Measurements from ENCODE around the gene CNTNAP3B. TPM values are rescaled to one million over a fixed set of nuclear protein-coding genes. Genes with fewer than 3 reads are reported as not detected.
"Not testable (repeated sequence)": the region's sequence is repeated elsewhere in the genome, so short reads cannot be mapped to it uniquely, and the experiment has no call there.

Gene CNTNAP3B
- 0.77 TPM for polyA plus RNA-seq (2013, experiment 1 of 2)
- polyA plus RNA-seq (2013, experiment 2 of 2) = 0.92 TPM

GRCh38 chr9:42129073-42129729 lies at the start of gene CNTNAP3B:
Gene CNTNAP3B (minus strand): TSS chr9:42129426. CDS start chr9:42129094, 332 bp downstream.
- H3K4me2 ChIP-seq (ENCODE audit: low read length, poor library complexity, severe bottlenecking); H2AFZ ChIP-seq (ENCODE audit: low read depth, low read length); H4K91ac ChIP-seq (ENCODE audit: low read length); H3K9ac ChIP-seq (ENCODE audit: low read length); H2AK5ac ChIP-seq (ENCODE audit: low read length, severe bottlenecking); H4K8ac ChIP-seq (ENCODE audit: low read length); DNase-seq; H3K79me1 ChIP-seq (replicated peaks; ENCODE audit: low read length, poor library complexity, severe bottlenecking); H3K18ac ChIP-seq (ENCODE audit: low read depth in 1 of 2, low read length in 2 of 2); H3K27ac ChIP-seq (ENCODE audit: low read length, poor library complexity, severe bottlenecking); H2BK5ac ChIP-seq (ENCODE audit: low read depth, low read length, poor library complexity, severe bottlenecking); H3K4ac ChIP-seq (ENCODE audit: low read depth in 1 of 2, low read length in 2 of 2); H3K9me3 ChIP-seq (ENCODE audit: control insufficient read depth, low read length); H2BK120ac ChIP-seq (ENCODE audit: low read depth, low read length); H2BK15ac ChIP-seq (ENCODE audit: low read depth, poor library complexity, severe bottlenecking); H3K14ac ChIP-seq (ENCODE audit: low read length in 2 of 2); H2BK12ac ChIP-seq (ENCODE audit: low read length in 2 of 2); H3K23ac ChIP-seq (ENCODE audit: low read length in 2 of 2); H3K27me3 ChIP-seq (ENCODE audit: control insufficient read depth in 1 of 2, insufficient read depth in 1 of 2, low read length in 2 of 2); H3K4me1 ChIP-seq (ENCODE audit: control insufficient read depth, insufficient read depth, low read depth, low read length); H3K36me3 ChIP-seq (ENCODE audit: control insufficient read depth in 1 of 2, insufficient read depth in 2 of 2, low read depth in 1 of 2, low read length in 2 of 2): not testable (repeated sequence)
- peak within 1 kb of the TSS in 1 of 2 experiments; percentile 48 for H3K4me3 ChIP-seq (ENCODE audit: insufficient read depth in 1 of 2, low read depth in 1 of 2, low read length in 2 of 2)
- WGBS = no CpG with 5 or more reads among the region's 72 CpGs

GRCh38 chr9:42160299-42160698 lies 31.1 kb upstream of the CNTNAP3B start:
- not testable (repeated sequence) for H3K18ac ChIP-seq (ENCODE audit: low read depth in 1 of 2, low read length in 2 of 2); H2BK12ac ChIP-seq (ENCODE audit: low read length in 2 of 2); H3K14ac ChIP-seq (ENCODE audit: low read length in 2 of 2); DNase-seq; H2AFZ ChIP-seq (ENCODE audit: low read depth, low read length); H3K4me1 ChIP-seq (ENCODE audit: control insufficient read depth, insufficient read depth, low read depth, low read length); H3K27ac ChIP-seq (ENCODE audit: low read length, poor library complexity, severe bottlenecking); H2AK5ac ChIP-seq (ENCODE audit: low read length, severe bottlenecking); H3K4me2 ChIP-seq (ENCODE audit: low read length, poor library complexity, severe bottlenecking); H3K9ac ChIP-seq (ENCODE audit: low read length); H3K9me3 ChIP-seq (ENCODE audit: control insufficient read depth, low read length); H3K79me1 ChIP-seq (replicated peaks; ENCODE audit: low read length, poor library complexity, severe bottlenecking); H2BK5ac ChIP-seq (ENCODE audit: low read depth, low read length, poor library complexity, severe bottlenecking); H3K27me3 ChIP-seq (ENCODE audit: control insufficient read depth in 1 of 2, insufficient read depth in 1 of 2, low read length in 2 of 2); H4K8ac ChIP-seq (ENCODE audit: low read length); H3K36me3 ChIP-seq (ENCODE audit: control insufficient read depth in 1 of 2, insufficient read depth in 2 of 2, low read depth in 1 of 2, low read length in 2 of 2); H4K91ac ChIP-seq (ENCODE audit: low read length); H3K4ac ChIP-seq (ENCODE audit: low read depth in 1 of 2, low read length in 2 of 2); H3K23ac ChIP-seq (ENCODE audit: low read length in 2 of 2); H2BK120ac ChIP-seq (ENCODE audit: low read depth, low read length); H3K4me3 ChIP-seq (ENCODE audit: insufficient read depth in 1 of 2, low read depth in 1 of 2, low read length in 2 of 2); H2BK15ac ChIP-seq (ENCODE audit: low read depth, poor library complexity, severe bottlenecking)
- no CpG with 5 or more reads among the region's 1 CpG for WGBS

- not testable (repeated sequence) for H3K79me1 ChIP-seq (replicated peaks; ENCODE audit: low read length, poor library complexity, severe bottlenecking); H3K9me3 ChIP-seq (ENCODE audit: control insufficient read depth, low read length); H2AFZ ChIP-seq (ENCODE audit: low read depth, low read length); H2BK120ac ChIP-seq (ENCODE audit: low read depth, low read length); H2BK12ac ChIP-seq (ENCODE audit: low read length in 2 of 2); H2AK5ac ChIP-seq (ENCODE audit: low read length, severe bottlenecking); H3K9ac ChIP-seq (ENCODE audit: low read length); H3K14ac ChIP-seq (ENCODE audit: low read length in 2 of 2); H3K4me1 ChIP-seq (ENCODE audit: control insufficient read depth, insufficient read depth, low read depth, low read length); H2BK15ac ChIP-seq (ENCODE audit: low read depth, poor library complexity, severe bottlenecking); H2BK5ac ChIP-seq (ENCODE audit: low read depth, low read length, poor library complexity, severe bottlenecking); H3K27me3 ChIP-seq (ENCODE audit: control insufficient read depth in 1 of 2, insufficient read depth in 1 of 2, low read length in 2 of 2); H3K4ac ChIP-seq (ENCODE audit: low read depth in 1 of 2, low read length in 2 of 2); H3K23ac ChIP-seq (ENCODE audit: low read length in 2 of 2); H4K8ac ChIP-seq (ENCODE audit: low read length); H3K18ac ChIP-seq (ENCODE audit: low read depth in 1 of 2, low read length in 2 of 2); H4K91ac ChIP-seq (ENCODE audit: low read length); H3K36me3 ChIP-seq (ENCODE audit: control insufficient read depth in 1 of 2, insufficient read depth in 2 of 2, low read depth in 1 of 2, low read length in 2 of 2)
- Histone ChIP-seq H3K4me3 (ENCODE audit: insufficient read depth in 1 of 2, low read depth in 1 of 2, low read length in 2 of 2) (peak overlapping the region; percentile 18 to 58), H3K4me2 (ENCODE audit: low read length, poor library complexity, severe bottlenecking) (peak overlapping the region; percentile 84), H3K27ac (ENCODE audit: low read length, poor library complexity, severe bottlenecking) (peak overlapping the region; percentile 74)
- 42% methylated on average over 6 of the region's 12 CpGs for WGBS
- peak; percentile 0 for DNase-seq
Observed at GRCh38 chr9:42127056-42127841, 2.0 kb downstream of the CNTNAP3B start.

- H3K4ac ChIP-seq (ENCODE audit: low read depth in 1 of 2, low read length in 2 of 2); H3K18ac ChIP-seq (ENCODE audit: low read depth in 1 of 2, low read length in 2 of 2); H2AK5ac ChIP-seq (ENCODE audit: low read length, severe bottlenecking); DNase-seq; H3K36me3 ChIP-seq (ENCODE audit: control insufficient read depth in 1 of 2, insufficient read depth in 2 of 2, low read depth in 1 of 2, low read length in 2 of 2); H3K79me1 ChIP-seq (replicated peaks; ENCODE audit: low read length, poor library complexity, severe bottlenecking); H3K4me2 ChIP-seq (ENCODE audit: low read length, poor library complexity, severe bottlenecking); H3K4me3 ChIP-seq (ENCODE audit: insufficient read depth in 1 of 2, low read depth in 1 of 2, low read length in 2 of 2); H3K9ac ChIP-seq (ENCODE audit: low read length); H4K91ac ChIP-seq (ENCODE audit: low read length); H2BK120ac ChIP-seq (ENCODE audit: low read depth, low read length); H3K14ac ChIP-seq (ENCODE audit: low read length in 2 of 2); H3K23ac ChIP-seq (ENCODE audit: low read length in 2 of 2); H3K27ac ChIP-seq (ENCODE audit: low read length, poor library complexity, severe bottlenecking); H3K4me1 ChIP-seq (ENCODE audit: control insufficient read depth, insufficient read depth, low read depth, low read length); H2BK15ac ChIP-seq (ENCODE audit: low read depth, poor library complexity, severe bottlenecking); H3K27me3 ChIP-seq (ENCODE audit: control insufficient read depth in 1 of 2, insufficient read depth in 1 of 2, low read length in 2 of 2); H2BK5ac ChIP-seq (ENCODE audit: low read depth, low read length, poor library complexity, severe bottlenecking); H4K8ac ChIP-seq (ENCODE audit: low read length); H2AFZ ChIP-seq (ENCODE audit: low read depth, low read length); H3K9me3 ChIP-seq (ENCODE audit: control insufficient read depth, low read length); H2BK12ac ChIP-seq (ENCODE audit: low read length in 2 of 2): not testable (repeated sequence)
- 50% methylated on average over 1 of the region's 7 CpGs for WGBS
Observed at GRCh38 chr9:42121007-42121406, 8.2 kb downstream of the CNTNAP3B start.
